HepG2 (cell line): ENCODE results near the gene GUCA1A. TPM values are rescaled to one million over a fixed set of nuclear protein-coding genes. Genes with fewer than 3 reads are reported as not detected.

ENCODE experiments used
- ATAC-seq: fragments of 200-7000 bp; cut with Tn5 transposase; 3 replicates; pipeline ENCODE4 v1.9.1; 2020; ENCODE audit warnings: mild to moderate bottlenecking, moderate library complexity
- BruUV-seq: library from RNA; stranded (reverse); fragments of 400-500 nt; replicated peaks from 2 replicates; lab custom pipeline; 2021; lab: Mats Ljungman, UMichigan
- CTCF ChIA-PET: fragments of 300-600 bp; formaldehyde crosslinking; extraction: SDS; loops from one replicate; lab custom pipeline; 2021; ENCODE audit warnings: low total read pairs, inconsistent platforms, low intra/inter-chr PET ratio; lab: Yijun Ruan, JAX
- POLR2A ChIA-PET: fragments of 350-600 bp; sonication (Branson Sonifier 250); formaldehyde crosslinking; loops from one replicate; lab custom pipeline; 2020; ENCODE audit warnings: antibody characterized with exemption, inconsistent platforms; lab: Yijun Ruan, JAX
- DNase-seq: peaks from one replicate; pipeline ENCODE4 v3.0.0-alpha.2; 2015; ENCODE audit warnings: low spot score
- FAIRE-seq: peaks from 3 replicates; lab custom pipeline; 2011; peaks lifted over from hg19 to GRCh38; lab: Jason Lieb, UNC
- H2AFZ ChIP-seq: one replicate; pipeline ENCODE4 v1.6.1; 2011; ENCODE audit warnings: low read length, inconsistent platforms
- H3K27ac ChIP-seq: fragments of 300-600 bp; 3 replicates; pipeline ENCODE4 v1.8.0; 2011; ENCODE audit warnings: mixed run types, mild to moderate bottlenecking, mixed read lengths, low read length, inconsistent platforms; ENCODE audit not compliant: insufficient read depth; ENCODE audit errors: extremely low read length
- H3K27me3 ChIP-seq, 2 experiments: fragments of 200-600 bp in 1 of 2; 2 replicates in 1 of 2; 3 replicates in 1 of 2; pipeline versions ENCODE4 v1.6.0 to v1.8.0; 2011; ENCODE audit warnings: low read length in 2 of 2, mild to moderate bottlenecking in 2 of 2, moderate library complexity in 2 of 2, inconsistent platforms in 1 of 2; ENCODE audit not compliant: insufficient read depth in 2 of 2, control insufficient read depth in 1 of 2
- H3K36me3 ChIP-seq, 2 experiments: fragments of 200-600 bp in 1 of 2; replicated peaks in 1 of 2; 2 replicates in 1 of 2; 3 replicates in 1 of 2; pipeline versions ENCODE4 v1.5.1 to v1.8.0; 2011; ENCODE audit warnings: low read length in 2 of 2, inconsistent platforms in 1 of 2; ENCODE audit not compliant: insufficient read depth in 2 of 2, control insufficient read depth in 1 of 2
- H3K4me1 ChIP-seq: 2 replicates; pipeline ENCODE4 v1.5.1; 2012; ENCODE audit warnings: low read length, inconsistent platforms; ENCODE audit not compliant: insufficient read depth
- H3K4me2 ChIP-seq: 2 replicates; pipeline ENCODE4 v1.6.0; 2011; ENCODE audit warnings: low read depth, low read length, inconsistent platforms
- H3K4me3 ChIP-seq, 3 experiments: fragments of 200-600 bp in 1 of 3; sonication (generic), shearing (Covaris generic) in 1 of 3; replicated peaks in 1 of 3; 2 replicates each; pipeline ENCODE4 v1.5.1; 2011 to 2016; ENCODE audit warnings: low read length in 3 of 3, inconsistent platforms in 2 of 3, low read depth in 2 of 3, mild to moderate bottlenecking in 2 of 3, control low read depth in 1 of 3, mixed read lengths in 1 of 3; ENCODE audit not compliant: insufficient read depth in 1 of 3
- H3K79me2 ChIP-seq: one replicate; pipeline ENCODE4 v1.6.1; 2011; ENCODE audit warnings: low read length, inconsistent platforms; ENCODE audit not compliant: insufficient read depth
- H3K9ac ChIP-seq: 2 replicates; pipeline ENCODE4 v1.6.0; 2011; ENCODE audit warnings: mild to moderate bottlenecking, low read depth, low read length, inconsistent platforms; ENCODE audit not compliant: insufficient read depth
- H3K9me3 ChIP-seq: 2 replicates; pipeline ENCODE4 v1.5.1; 2012; ENCODE audit warnings: mild to moderate bottlenecking, low read length
- H4K20me1 ChIP-seq: 2 replicates; pipeline ENCODE4 v1.6.0; 2011; ENCODE audit warnings: inconsistent platforms, mild to moderate bottlenecking, low read length, moderate library complexity; ENCODE audit not compliant: insufficient read depth
- CSRNP1 ChIP-seq: sonication (generic); formaldehyde crosslinking; IDR thresholded peaks from 2 replicates; pipeline ENCODE4 v1.8.1; 2023; ENCODE audit warnings: mild to moderate bottlenecking, missing genetic modification reagents
- FOXA1 ChIP-seq, 2 experiments: fragments of 450-650 bp in 1 of 2; sonication (generic) in 1 of 2; formaldehyde crosslinking in 1 of 2; IDR thresholded peaks; 2 replicates each; pipeline versions ENCODE4 v1.4.0 to v1.6.1; 2016 to 2020; ENCODE audit warnings: missing genetic modification reagents in 1 of 2
- HMGA1 ChIP-seq: sonication (generic); formaldehyde crosslinking; conservative IDR thresholded peaks from 2 replicates; pipeline ENCODE4 v1.4.0; 2020; ENCODE audit warnings: missing genetic modification reagents
- HNRNPH1 ChIP-seq: fragments of 200-400 bp; formaldehyde crosslinking; optimal IDR thresholded peaks from 2 replicates; pipeline ENCODE3; 2017; ENCODE audit warnings: mild to moderate bottlenecking, low read depth, low read length
- HOXA3 ChIP-seq: sonication (generic); formaldehyde crosslinking; IDR thresholded peaks from 2 replicates; pipeline ENCODE4 v1.5.0; 2020; ENCODE audit warnings: missing genetic modification reagents
- IKZF1 ChIP-seq: fragments of 450-650 bp; IDR thresholded peaks from 2 replicates; pipeline ENCODE4 v1.7.1; 2016
- IRF9 ChIP-seq: sonication (generic); formaldehyde crosslinking; IDR thresholded peaks from 2 replicates; pipeline ENCODE4 v1.8.0; 2022; ENCODE audit warnings: missing genetic modification reagents, mild to moderate bottlenecking, borderline replicate concordance
- LCORL ChIP-seq, 2 experiments: fragments of 450-650 bp in 1 of 2; sonication (generic) in 1 of 2; formaldehyde crosslinking in 1 of 2; IDR thresholded peaks; 2 replicates each; pipeline versions ENCODE4 v1.5.0 to v1.6.1; 2017 to 2020; ENCODE audit warnings: antibody characterized with exemption in 1 of 2, missing genetic modification reagents in 1 of 2
- MAX ChIP-seq: IDR thresholded peaks from 2 replicates; pipeline ENCODE4 v1.6.1; 2012; ENCODE audit warnings: inconsistent platforms
- NCOR1 ChIP-seq: fragments of 200-600 bp; sonication (generic); IDR thresholded peaks from 2 replicates; pipeline ENCODE4 v1.7.0; 2017; ENCODE audit warnings: antibody characterized with exemption, low read length, borderline replicate concordance
- SMAD3 ChIP-seq: sonication (generic); formaldehyde crosslinking; IDR thresholded peaks from 2 replicates; pipeline ENCODE4 v1.4.0; 2020; ENCODE audit warnings: missing genetic modification reagents
- SOX5 ChIP-seq: IDR thresholded peaks from 2 replicates; pipeline ENCODE4 v1.6.1; 2016; ENCODE audit warnings: borderline replicate concordance
- ZNF3 ChIP-seq: IDR thresholded peaks from 2 replicates; pipeline ENCODE4 v1.7.0; 2017; ENCODE audit warnings: inconsistent platforms
- WGBS: methylation state at CpG from one replicate; pipeline ENCODE4 v1.1.6; 2017; ENCODE audit warnings: low lambda C conversion rate; 5-methylcytosine and 5-hydroxymethylcytosine counted together
- in situ Hi-C: cut with HindIII; loops from 2 replicates; pipeline ENCODE4 v1.10.0; 2017; ENCODE audit warnings: low pct_unique_long_range_greater_than_20kb; ENCODE audit not compliant: extremely low pct_ligation_motif_present
- intact Hi-C: fragments of 100-400 bp; cut with micrococcal nuclease; formaldehyde crosslinking; loops from one replicate; pipeline ENCODE4 v1.10.0; 2022; ENCODE audit not compliant: unreplicated experiment
- polyA plus RNA-seq, 8 experiments: library from polyadenylated mRNA; depleted of rRNA in 3 of 8; stranded (reverse) in 7 of 8; unstranded in 1 of 8; fragments of >200 nt; fragmentation: Illumina TruSeq in 4 of 8; extraction: Trizol in 4 of 8; gene quantifications; 2 replicates each; pipeline versions ENCODE4 v1.2.1 to v1.2.3, GENCODE V29; 2011 to 2016; ENCODE audit warnings: low read depth in 4 of 8, missing spikeins in 1 of 8, mixed read lengths in 1 of 8; ENCODE audit not compliant: insufficient read depth in 1 of 8
- total RNA-seq, 5 experiments: library from RNA; depleted of rRNA; stranded (reverse); fragments of >200 nt; fragmentation: Illumina TruSeq; extraction: Trizol; gene quantifications; 2 replicates each; pipeline ENCODE4 v1.2.3, GENCODE V29; 2016; ENCODE audit warnings: low read depth in 1 of 5
- TF ChIP-seq, protein P1 (sequence below): sonication (generic); formaldehyde crosslinking; IDR thresholded peaks from 2 replicates; pipeline ENCODE4 v1.5.0; 2020; ENCODE audit warnings: mild to moderate bottlenecking, missing genetic modification reagents, moderate library complexity
- TF ChIP-seq, protein P2 (sequence below): sonication (generic); formaldehyde crosslinking; IDR thresholded peaks from 2 replicates; pipeline ENCODE4 v1.4.0; 2020; ENCODE audit warnings: low read depth, mild to moderate bottlenecking, missing genetic modification reagents
- TF ChIP-seq, protein P3 (sequence below): sonication (generic); formaldehyde crosslinking; IDR thresholded peaks from 2 replicates; pipeline ENCODE4 v1.8.0; 2023; ENCODE audit warnings: mild to moderate bottlenecking, missing genetic modification reagents

Gene GUCA1A
- total and polyA plus RNA-seq, 2 of the 13 experiments (the other 11 are each of a cell fraction or from before 2014, with no cell fraction given) = not detected

DNA sequence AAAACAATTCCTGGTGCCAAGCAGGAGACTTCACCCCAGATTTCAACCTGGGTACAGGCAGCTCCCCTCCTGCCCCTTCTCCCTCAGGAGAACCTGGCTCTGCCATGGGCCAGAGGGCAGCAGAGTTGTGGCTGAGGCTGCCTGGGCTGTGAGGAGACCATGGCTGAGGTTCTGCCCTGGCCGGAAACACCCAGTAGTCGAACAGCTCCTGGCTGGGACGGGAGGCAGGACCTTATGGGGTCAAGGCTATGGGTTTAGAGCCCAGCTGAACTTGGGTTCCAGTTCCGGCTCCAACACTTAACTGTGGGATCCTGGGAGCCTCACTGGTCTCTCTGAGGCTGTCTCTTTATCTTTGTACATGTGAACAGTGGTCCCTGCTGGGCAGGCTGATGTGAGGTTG, 39.2 kb upstream of the GUCA1A start:
- no peak for DNase-seq
- H3K79me2 ChIP-seq = no peaks in the 10 kb centered on the region
- H3K9ac ChIP-seq = no peak overlapping the region
- no peak for FAIRE-seq
- peak; percentile 10; the same call in 2 of the 3 replicates for ATAC-seq
- intact Hi-C loops = no loop called here
- H3K36me3 ChIP-seq = no peaks in the 10 kb centered on the region
- H3K9me3 ChIP-seq = no peaks in the 10 kb centered on the region
- no peaks in the 10 kb centered on the region for H4K20me1 ChIP-seq
- H3K27me3 ChIP-seq = no peaks in the 10 kb centered on the region
- ChIA-PET POLR2A (interaction anchor here (1.3 kb wide), 1 partner anchor 34 kb away, joined by 4 read pairs; no protein-coding TSS in a partner anchor), CTCF (no interaction called here)
- H3K4me3 ChIP-seq = no peak overlapping the region
- in situ Hi-C loops = no loop called here
- WGBS = 29% methylated on average over 4 of the region's 4 CpGs
- no TSS peak for BruUV-seq
- H3K27ac ChIP-seq = no peak overlapping the region
- no peak overlapping the region for H3K4me2 ChIP-seq
- H2AFZ ChIP-seq = no peak overlapping the region
- peaks cover 48% of the 10 kb centered on the region for H3K4me1 ChIP-seq
- no peak for TF ChIP-seq SOX5 (CRISPR knock-in tag)
- no peak for TF ChIP-seq IKZF1
- no peak for TF ChIP-seq HNRNPH1
- no peak for TF ChIP-seq HMGA1
- no peak for TF ChIP-seq SMAD3 (CRISPR knock-in tag)
- TF ChIP-seq HOXA3 (CRISPR knock-in tag) = 0 out of 2 replicates have a peak, but pooled peaks have one; percentile 19
- no peak for TF ChIP-seq CSRNP1 (CRISPR knock-in tag)
- no peak for TF ChIP-seq IRF9 (CRISPR knock-in tag)
- TF ChIP-seq, protein P1, sequence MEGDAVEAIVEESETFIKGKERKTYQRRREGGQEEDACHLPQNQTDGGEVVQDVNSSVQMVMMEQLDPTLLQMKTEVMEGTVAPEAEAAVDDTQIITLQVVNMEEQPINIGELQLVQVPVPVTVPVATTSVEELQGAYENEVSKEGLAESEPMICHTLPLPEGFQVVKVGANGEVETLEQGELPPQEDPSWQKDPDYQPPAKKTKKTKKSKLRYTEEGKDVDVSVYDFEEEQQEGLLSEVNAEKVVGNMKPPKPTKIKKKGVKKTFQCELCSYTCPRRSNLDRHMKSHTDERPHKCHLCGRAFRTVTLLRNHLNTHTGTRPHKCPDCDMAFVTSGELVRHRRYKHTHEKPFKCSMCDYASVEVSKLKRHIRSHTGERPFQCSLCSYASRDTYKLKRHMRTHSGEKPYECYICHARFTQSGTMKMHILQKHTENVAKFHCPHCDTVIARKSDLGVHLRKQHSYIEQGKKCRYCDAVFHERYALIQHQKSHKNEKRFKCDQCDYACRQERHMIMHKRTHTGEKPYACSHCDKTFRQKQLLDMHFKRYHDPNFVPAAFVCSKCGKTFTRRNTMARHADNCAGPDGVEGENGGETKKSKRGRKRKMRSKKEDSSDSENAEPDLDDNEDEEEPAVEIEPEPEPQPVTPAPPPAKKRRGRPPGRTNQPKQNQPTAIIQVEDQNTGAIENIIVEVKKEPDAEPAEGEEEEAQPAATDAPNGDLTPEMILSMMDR = peak; percentile 31; the same call in 1 of the 2 replicates
- no peak for TF ChIP-seq MAX
- no peak for TF ChIP-seq FOXA1 (IDR thresholded peaks at IDR 0.05)
- no peak for TF ChIP-seq FOXA1 (CRISPR knock-in tag; IDR thresholded peaks at IDR 0.05)
- TF ChIP-seq, protein P2, sequence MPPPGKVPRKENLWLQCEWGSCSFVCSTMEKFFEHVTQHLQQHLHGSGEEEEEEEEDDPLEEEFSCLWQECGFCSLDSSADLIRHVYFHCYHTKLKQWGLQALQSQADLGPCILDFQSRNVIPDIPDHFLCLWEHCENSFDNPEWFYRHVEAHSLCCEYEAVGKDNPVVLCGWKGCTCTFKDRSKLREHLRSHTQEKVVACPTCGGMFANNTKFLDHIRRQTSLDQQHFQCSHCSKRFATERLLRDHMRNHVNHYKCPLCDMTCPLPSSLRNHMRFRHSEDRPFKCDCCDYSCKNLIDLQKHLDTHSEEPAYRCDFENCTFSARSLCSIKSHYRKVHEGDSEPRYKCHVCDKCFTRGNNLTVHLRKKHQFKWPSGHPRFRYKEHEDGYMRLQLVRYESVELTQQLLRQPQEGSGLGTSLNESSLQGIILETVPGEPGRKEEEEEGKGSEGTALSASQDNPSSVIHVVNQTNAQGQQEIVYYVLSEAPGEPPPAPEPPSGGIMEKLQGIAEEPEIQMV (CRISPR knock-in tag) = no peak
- TF ChIP-seq NCOR1 = no peak
- no peak for TF ChIP-seq LCORL (IDR thresholded peaks at IDR 0.05)
- TF ChIP-seq LCORL (CRISPR knock-in tag; IDR thresholded peaks at IDR 0.05) = no peak
- TF ChIP-seq, protein P3, sequence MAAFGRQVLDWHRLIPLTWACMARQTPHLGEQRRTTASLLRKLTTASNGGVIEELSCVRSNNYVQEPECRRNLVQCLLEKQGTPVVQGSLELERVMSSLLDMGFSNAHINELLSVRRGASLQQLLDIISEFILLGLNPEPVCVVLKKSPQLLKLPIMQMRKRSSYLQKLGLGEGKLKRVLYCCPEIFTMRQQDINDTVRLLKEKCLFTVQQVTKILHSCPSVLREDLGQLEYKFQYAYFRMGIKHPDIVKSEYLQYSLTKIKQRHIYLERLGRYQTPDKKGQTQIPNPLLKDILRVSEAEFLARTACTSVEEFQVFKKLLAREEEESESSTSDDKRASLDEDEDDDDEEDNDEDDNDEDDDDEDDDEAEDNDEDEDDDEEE = no peak
- no peak for TF ChIP-seq ZNF3 (CRISPR knock-in tag)
